Stimulated activated CD8-positive, alpha-beta memory T cell treated with anti-CD3 and anti-CD28 coated beads, Interleukin-4, amount 100 ng/mL, for 24 hours (primary cell): ENCODE results near the gene IFNE.
"Not testable (repeated sequence)": the region's sequence is repeated elsewhere in the genome, so short reads cannot be mapped to it uniquely, and the experiment has no call there.

Experiments used
- DNase-seq: peaks from one replicate; pipeline ENCODE4 v3.0.0-alpha.2; 2020; ENCODE audit warnings: low read depth

IFNE gene

GRCh38 chr9:21491756-21492155 is 9.6 kb upstream of the IFNE start:
- no peak for DNase-seq

GRCh38 chr9:21481470-21482056 is 550 bp downstream of the IFNE start:
- DNase-seq = no peak

- no peak for DNase-seq
Observed at GRCh38 chr9:21479152-21479702, 2.9 kb downstream of the IFNE start.

- DNase-seq = no peak
Observed at GRCh38 chr9:21477466-21477865, 4.6 kb downstream of the IFNE start.

- DNase-seq = no peak
Observed at GRCh38 chr9:21473236-21473635, 8.9 kb downstream of the IFNE start.

GRCh38 chr9:21470126-21470525 is 12.0 kb downstream of the IFNE start:
- DNase-seq = no peak

GRCh38 chr9:21465859-21466518 is 16.1 kb downstream of the IFNE start:
- no peak for DNase-seq

- DNase-seq = no peak
Observed at GRCh38 chr9:21465138-21465537, 17.0 kb downstream of the IFNE start.

- DNase-seq = no peak
Observed at GRCh38 chr9:21461377-21461776, 20.7 kb downstream of the IFNE start.

- DNase-seq = no peak
Observed at GRCh38 chr9:21455320-21455719, 26.8 kb downstream of the IFNE start.

- no peak for DNase-seq
Observed at GRCh38 chr9:21454149-21454548, 28.0 kb downstream of the IFNE start.

GRCh38 chr9:21452681-21453080 is 29.4 kb downstream of the IFNE start:
- DNase-seq = no peak

GRCh38 chr9:21450733-21451394 is 31.2 kb downstream of the IFNE start:
- no peak for DNase-seq

- DNase-seq = not testable (repeated sequence)
Observed at GRCh38 chr9:21449312-21449711, 32.8 kb downstream of the IFNE start.

GRCh38 chr9:21443849-21444625 is 38.1 kb downstream of the IFNE start:
- DNase-seq = no peak

- DNase-seq = no peak
Observed at GRCh38 chr9:21440139-21440538, 42.0 kb downstream of the IFNE start, which contains the start of gene IFNA1. Gene IFNA1 (plus strand): TSS chr9:21440439. CDS start chr9:21440508, 69 bp downstream.

GRCh38 chr9:21435015-21435383 is 47.1 kb downstream of the IFNE start:
- DNase-seq = not testable (repeated sequence)

- DNase-seq = no peak
Observed at GRCh38 chr9:21434202-21435014, 47.7 kb downstream of the IFNE start.

- DNase-seq = no peak
Observed at GRCh38 chr9:21432672-21433425, 49.3 kb downstream of the IFNE start.
